SK-N-SH treated with all-trans-retinoic acid at 6 μM for 48 hours (cell line): Measurements from ENCODE around the gene STRBP.
"Not testable (repeated sequence)": the region's sequence is repeated elsewhere in the genome, so short reads cannot be mapped to it uniquely, and the experiment has no call there.

Experiments used
- ATAC-seq: fragments of 200-7000 bp; cut with Tn5 transposase; 3 replicates; pipeline ENCODE4 v1.9.1; 2020; ENCODE audit warnings: mild to moderate bottlenecking, moderate library complexity
- CREB5 ChIP-seq: fragments of 250-450 bp; sonication (Bioruptor Pico); IDR thresholded peaks from 2 replicates; pipeline ENCODE4 v1.5.1; 2020; ENCODE audit warnings: low read depth, mild to moderate bottlenecking, moderate library complexity
- CSDC2 ChIP-seq: fragments of 250-450 bp; sonication (Bioruptor Pico); IDR thresholded peaks from 2 replicates; pipeline ENCODE4 v1.5.0; 2020; ENCODE audit warnings: mild to moderate bottlenecking, moderate library complexity
- ESRRG ChIP-seq: fragments of 250-450 bp; sonication (Bioruptor Pico); IDR thresholded peaks from 2 replicates; pipeline ENCODE4 v1.6.1; 2021; ENCODE audit warnings: mild to moderate bottlenecking
- GLIS3 ChIP-seq: fragments of 250-450 bp; sonication (Bioruptor Pico); IDR thresholded peaks from 2 replicates; pipeline ENCODE4 v1.5.0; 2020; ENCODE audit warnings: mild to moderate bottlenecking, moderate library complexity
- ISL1 ChIP-seq: fragments of 250-450 bp; sonication (Bioruptor Pico); IDR thresholded peaks from 2 replicates; pipeline ENCODE4 v2.1.2; 2022; ENCODE audit warnings: mild to moderate bottlenecking, moderate library complexity
- OSR1 ChIP-seq: fragments of 250-450 bp; sonication (Bioruptor Pico); IDR thresholded peaks from 2 replicates; pipeline ENCODE4 v1.8.0; 2022; ENCODE audit warnings: moderate library complexity, mild to moderate bottlenecking, inconsistent platforms
- POU6F1 ChIP-seq: fragments of 250-450 bp; sonication (Bioruptor Pico); IDR thresholded peaks from 2 replicates; pipeline ENCODE4 v1.8.0; 2021; ENCODE audit warnings: low read depth, mild to moderate bottlenecking, moderate library complexity, borderline replicate concordance
- PPARA ChIP-seq: fragments of 250-450 bp; sonication (Bioruptor Pico); IDR thresholded peaks from 2 replicates; pipeline ENCODE4 v1.5.0; 2020; ENCODE audit warnings: mild to moderate bottlenecking, borderline replicate concordance
- RARB ChIP-seq: fragments of 250-450 bp; sonication (Bioruptor Pico); IDR thresholded peaks from 2 replicates; pipeline ENCODE4 v1.8.0; 2021; ENCODE audit warnings: mild to moderate bottlenecking, moderate library complexity
- SNAI2 ChIP-seq: fragments of 250-450 bp; sonication (Bioruptor Pico); IDR thresholded peaks from 2 replicates; pipeline ENCODE4 v1.5.0; 2020; ENCODE audit warnings: mild to moderate bottlenecking, moderate library complexity
- TCF4 ChIP-seq: fragments of 250-450 bp; sonication (Bioruptor Pico); IDR thresholded peaks from 2 replicates; pipeline ENCODE4 v1.8.0; 2021; ENCODE audit warnings: mild to moderate bottlenecking, moderate library complexity, borderline replicate concordance
- TSHZ2 ChIP-seq: fragments of 250-450 bp; sonication (Bioruptor Pico); IDR thresholded peaks from 2 replicates; pipeline ENCODE4 v1.5.0; 2020; ENCODE audit warnings: mild to moderate bottlenecking, moderate library complexity
- ZC3H10 ChIP-seq: fragments of 250-450 bp; sonication (Bioruptor Pico); IDR thresholded peaks from 2 replicates; pipeline ENCODE4 v1.5.1; 2021; ENCODE audit warnings: mild to moderate bottlenecking, moderate library complexity
- ZFP3 ChIP-seq: fragments of 250-450 bp; sonication (Bioruptor Pico); IDR thresholded peaks from 2 replicates; pipeline ENCODE4 v1.5.0; 2020; ENCODE audit warnings: mild to moderate bottlenecking, moderate library complexity
- ZFP30 ChIP-seq: fragments of 450-650 bp; formaldehyde crosslinking; IDR thresholded peaks from 2 replicates; pipeline ENCODE4 v1.5.0; 2022; ENCODE audit warnings: mild to moderate bottlenecking, moderate library complexity
- ZNF565 ChIP-seq: fragments of 450-650 bp; formaldehyde crosslinking; conservative IDR thresholded peaks from 2 replicates; pipeline ENCODE4 v1.5.0; 2020; ENCODE audit warnings: low read depth, mild to moderate bottlenecking, moderate library complexity
- ZNF8 ChIP-seq: fragments of 450-650 bp; formaldehyde crosslinking; IDR thresholded peaks from 2 replicates; pipeline ENCODE4 v1.5.0; 2020; ENCODE audit warnings: mild to moderate bottlenecking, moderate library complexity
- TF ChIP-seq, protein P1 (sequence below): fragments of 250-450 bp; sonication (Bioruptor Pico); IDR thresholded peaks from 2 replicates; pipeline ENCODE4 v1.8.0; 2020; ENCODE audit warnings: mild to moderate bottlenecking, moderate library complexity, borderline replicate concordance

STRBP gene

GRCh38 chr9:123251324-123251723 lies 17.1 kb downstream of the STRBP start:
- TF ChIP-seq GLIS3 (CRISPR knock-in tag), result no peak
- TF ChIP-seq ZFP30 (CRISPR knock-in tag), result no peak
- TF ChIP-seq SNAI2 (CRISPR knock-in tag), result no peak
- no peak for TF ChIP-seq ESRRG (CRISPR knock-in tag)
- TF ChIP-seq, protein P1, sequence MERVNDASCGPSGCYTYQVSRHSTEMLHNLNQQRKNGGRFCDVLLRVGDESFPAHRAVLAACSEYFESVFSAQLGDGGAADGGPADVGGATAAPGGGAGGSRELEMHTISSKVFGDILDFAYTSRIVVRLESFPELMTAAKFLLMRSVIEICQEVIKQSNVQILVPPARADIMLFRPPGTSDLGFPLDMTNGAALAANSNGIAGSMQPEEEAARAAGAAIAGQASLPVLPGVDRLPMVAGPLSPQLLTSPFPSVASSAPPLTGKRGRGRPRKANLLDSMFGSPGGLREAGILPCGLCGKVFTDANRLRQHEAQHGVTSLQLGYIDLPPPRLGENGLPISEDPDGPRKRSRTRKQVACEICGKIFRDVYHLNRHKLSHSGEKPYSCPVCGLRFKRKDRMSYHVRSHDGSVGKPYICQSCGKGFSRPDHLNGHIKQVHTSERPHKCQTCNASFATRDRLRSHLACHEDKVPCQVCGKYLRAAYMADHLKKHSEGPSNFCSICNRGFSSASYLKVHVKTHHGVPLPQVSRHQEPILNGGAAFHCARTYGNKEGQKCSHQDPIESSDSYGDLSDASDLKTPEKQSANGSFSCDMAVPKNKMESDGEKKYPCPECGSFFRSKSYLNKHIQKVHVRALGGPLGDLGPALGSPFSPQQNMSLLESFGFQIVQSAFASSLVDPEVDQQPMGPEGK (CRISPR knock-in tag), result no peak
- TF ChIP-seq ZNF565, result no peak
- no peak for TF ChIP-seq ZNF8 (CRISPR knock-in tag)
- no peak for TF ChIP-seq OSR1 (CRISPR knock-in tag)
- TF ChIP-seq CSDC2 (CRISPR knock-in tag), result no peak
- TF ChIP-seq RARB (CRISPR knock-in tag), result no peak
- TF ChIP-seq ISL1 (CRISPR knock-in tag), result no peak
- TF ChIP-seq CREB5 (CRISPR knock-in tag), result no peak
- ATAC-seq, result no peak

DNA sequence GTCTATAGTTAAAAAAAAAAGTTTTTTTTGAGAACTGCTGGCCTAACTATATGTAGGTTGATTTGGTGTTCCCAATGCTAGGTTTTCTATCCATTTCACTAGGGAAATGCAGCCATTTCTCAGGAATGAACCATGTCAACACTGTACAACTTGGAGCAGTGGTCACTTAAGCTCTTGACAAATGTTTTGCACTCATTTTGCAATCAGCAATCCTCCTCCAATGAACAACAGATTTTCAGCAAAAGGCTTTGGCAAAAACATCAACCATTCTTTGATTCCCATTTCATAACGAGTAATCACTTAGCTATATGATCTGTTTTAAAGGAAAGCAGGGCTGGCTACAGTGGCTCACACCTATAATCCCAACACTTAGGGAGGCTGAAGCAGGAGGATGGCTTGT lies 17.9 kb downstream of the STRBP start:
- no peak for ATAC-seq
- TF ChIP-seq ZNF565 (no peak), TSHZ2 (CRISPR knock-in tag) (no peak), RARB (CRISPR knock-in tag) (no peak), ESRRG (CRISPR knock-in tag) (no peak), ZFP3 (CRISPR knock-in tag) (no peak), OSR1 (CRISPR knock-in tag) (no peak), GLIS3 (CRISPR knock-in tag) (no peak), CSDC2 (CRISPR knock-in tag) (no peak), TCF4 (CRISPR knock-in tag) (no peak)

GRCh38 chr9:123249162-123249561 lies 19.2 kb downstream of the STRBP start:
- not testable (repeated sequence) for ATAC-seq

GRCh38 chr9:123248630-123249029 lies 19.8 kb downstream of the STRBP start:
- no peak for TF ChIP-seq ZC3H10 (CRISPR knock-in tag)
- no peak for TF ChIP-seq POU6F1
- TF ChIP-seq, protein P1 (CRISPR knock-in tag), result no peak
- TF ChIP-seq PPARA (CRISPR knock-in tag), result no peak
- no peak for TF ChIP-seq CSDC2 (CRISPR knock-in tag)
- TF ChIP-seq, all 23 proteins: peak for 0

More at GRCh38 chr9:123248630-123249029, 19.8 kb downstream of the STRBP start:
- ATAC-seq, result no peak
